HEK293 (cell line): ENCODE measurements around the gene ADO.

Experiments
- BCL11B ChIP-seq: fragments of 450-650 bp; formaldehyde crosslinking; IDR thresholded peaks from 2 replicates; pipeline ENCODE4 v1.5.1; 2016; ENCODE audit warnings: low read depth, missing biosample characterization, missing genetic modification characterization
- HIC1 ChIP-seq: fragments of 450-650 bp; formaldehyde crosslinking; IDR thresholded peaks from 2 replicates; pipeline ENCODE4 v1.5.1; 2016; ENCODE audit warnings: missing biosample characterization, missing genetic modification characterization
- KLF10 ChIP-seq: fragments of 450-650 bp; IDR thresholded peaks from 2 replicates; pipeline ENCODE4 v1.5.1; 2018; ENCODE audit warnings: missing biosample characterization, mild to moderate bottlenecking, missing genetic modification characterization
- KLF17 ChIP-seq: fragments of 450-650 bp; formaldehyde crosslinking; IDR thresholded peaks from 2 replicates; pipeline ENCODE4 v1.5.1; 2016; ENCODE audit warnings: missing biosample characterization, missing genetic modification characterization
- KLF8 ChIP-seq: fragments of 450-650 bp; formaldehyde crosslinking; IDR thresholded peaks from 2 replicates; pipeline ENCODE4 v1.5.1; 2016; ENCODE audit warnings: missing biosample characterization, missing genetic modification characterization
- PATZ1 ChIP-seq: fragments of 450-650 bp; formaldehyde crosslinking; IDR thresholded peaks from 2 replicates; pipeline ENCODE4 v1.5.1; 2016; ENCODE audit warnings: missing biosample characterization, missing genetic modification characterization
- SCRT2 ChIP-seq: fragments of 450-650 bp; formaldehyde crosslinking; IDR thresholded peaks from 2 replicates; pipeline ENCODE4 v1.5.1; 2016; ENCODE audit warnings: missing biosample characterization, missing genetic modification characterization
- YY1 ChIP-seq: fragments of 450-650 bp; formaldehyde crosslinking; IDR thresholded peaks from 2 replicates; pipeline ENCODE4 v1.5.1; 2018; ENCODE audit warnings: missing biosample characterization, missing genetic modification characterization
- ZBTB20 ChIP-seq: fragments of 450-650 bp; formaldehyde crosslinking; IDR thresholded peaks from 2 replicates; pipeline ENCODE4 v1.5.1; 2016; ENCODE audit warnings: missing biosample characterization, missing genetic modification characterization
- ZBTB26 ChIP-seq: fragments of 450-650 bp; formaldehyde crosslinking; optimal IDR thresholded peaks from 2 replicates; pipeline ENCODE3; 2016; ENCODE audit warnings: missing biosample characterization, mild to moderate bottlenecking, missing genetic modification characterization
- ZBTB6 ChIP-seq: fragments of 450-650 bp; formaldehyde crosslinking; IDR thresholded peaks from 2 replicates; pipeline ENCODE4 v1.5.1; 2017; ENCODE audit warnings: missing biosample characterization, missing genetic modification characterization
- ZFP41 ChIP-seq: fragments of 450-650 bp; formaldehyde crosslinking; IDR thresholded peaks from 2 replicates; pipeline ENCODE4 v1.5.1; 2016; ENCODE audit warnings: missing biosample characterization, missing genetic modification characterization, borderline replicate concordance
- ZIC2 ChIP-seq: fragments of 450-650 bp; formaldehyde crosslinking; IDR thresholded peaks from 2 replicates; pipeline ENCODE4 v1.5.1; 2016; ENCODE audit warnings: missing biosample characterization, missing genetic modification characterization
- ZNF157 ChIP-seq: fragments of 450-650 bp; formaldehyde crosslinking; IDR thresholded peaks from 2 replicates; pipeline ENCODE4 v1.5.1; 2016; ENCODE audit warnings: missing biosample characterization, missing genetic modification characterization
- ZNF280C ChIP-seq: fragments of 450-650 bp; formaldehyde crosslinking; IDR thresholded peaks from 2 replicates; pipeline ENCODE4 v1.5.1; 2016; ENCODE audit warnings: missing biosample characterization, missing genetic modification characterization
- ZNF324 ChIP-seq: fragments of 450-650 bp; formaldehyde crosslinking; IDR thresholded peaks from 2 replicates; pipeline ENCODE4 v1.5.1; 2016; ENCODE audit warnings: missing biosample characterization, missing genetic modification characterization
- ZNF335 ChIP-seq: fragments of 450-650 bp; formaldehyde crosslinking; conservative IDR thresholded peaks from 2 replicates; pipeline ENCODE4 v1.5.1; 2016; ENCODE audit warnings: missing biosample characterization, missing genetic modification characterization
- ZNF518A ChIP-seq: fragments of 450-650 bp; formaldehyde crosslinking; conservative IDR thresholded peaks from 2 replicates; pipeline ENCODE4 v1.5.1; 2016; ENCODE audit warnings: low read depth, missing biosample characterization, missing genetic modification characterization
- ZNF580 ChIP-seq: fragments of 450-650 bp; formaldehyde crosslinking; IDR thresholded peaks from 2 replicates; pipeline ENCODE4 v1.5.1; 2016; ENCODE audit warnings: missing biosample characterization, missing genetic modification characterization
- ZNF629 ChIP-seq: fragments of 450-650 bp; formaldehyde crosslinking; IDR thresholded peaks from 2 replicates; pipeline ENCODE4 v1.5.1; 2017; ENCODE audit warnings: missing biosample characterization, missing genetic modification characterization
- ZNF843 ChIP-seq: fragments of 450-650 bp; formaldehyde crosslinking; IDR thresholded peaks from 2 replicates; pipeline ENCODE4 v1.5.1; 2016; ENCODE audit warnings: missing biosample characterization, missing genetic modification characterization
- ZXDB ChIP-seq: fragments of 450-650 bp; formaldehyde crosslinking; IDR thresholded peaks from 2 replicates; pipeline ENCODE4 v1.5.1; 2016; ENCODE audit warnings: missing biosample characterization, missing genetic modification characterization

Gene ADO

GRCh38 chr10:62804356-62805230, at the start of gene ADO (continued):
- no peak for TF ChIP-seq ZNF280C (tag by site-specific recombination)
- peak; percentile 77; the same call in 1 of the 2 replicates for TF ChIP-seq HIC1
- peak; percentile 80; the same call in 1 of the 2 replicates for TF ChIP-seq ZBTB20
- peak; percentile 93 for TF ChIP-seq ZXDB
- no peak for TF ChIP-seq SCRT2 (tag by site-specific recombination)
- peak; percentile 92 for TF ChIP-seq ZNF518A (tag by site-specific recombination)
- peak; percentile 22; the same call in 1 of the 2 replicates for TF ChIP-seq ZBTB6 (tag by site-specific recombination)
- TF ChIP-seq KLF17 (tag by site-specific recombination): peak; percentile 64; the same call in 1 of the 2 replicates
- no peak for TF ChIP-seq ZNF157 (tag by site-specific recombination)
- TF ChIP-seq ZNF324: peak; percentile 41; the same call in 1 of the 2 replicates
- peak; percentile 93 for TF ChIP-seq ZBTB26 (tag by site-specific recombination)
- peak; percentile 45; the same call in 1 of the 2 replicates for TF ChIP-seq ZNF580 (tag by site-specific recombination)
- TF ChIP-seq KLF8 (tag by site-specific recombination): peak; percentile 75; the same call in 1 of the 2 replicates
- TF ChIP-seq YY1 (tag by site-specific recombination): peak; percentile 21
- TF ChIP-seq ZNF843 (tag by site-specific recombination): 0 out of 2 replicates have a peak, but pooled peaks have one; percentile 31
- no peak for TF ChIP-seq BCL11B (tag by site-specific recombination)
- no peak for TF ChIP-seq ZFP41
- TF ChIP-seq KLF10 (tag by site-specific recombination): peak; percentile 23; the same call in 1 of the 2 replicates
- TF ChIP-seq ZNF629: peak; percentile 98
- peak; percentile 99 for TF ChIP-seq ZNF335 (tag by site-specific recombination)
- 0 out of 2 replicates have a peak, but pooled peaks have one; percentile 34 for TF ChIP-seq ZIC2 (tag by site-specific recombination)
- TF ChIP-seq PATZ1: peak; percentile 62
